GM12872 (cell line): Measurements from ENCODE around the gene CRTAC1.

Source experiments
- TF ChIP-seq, protein P1 (sequence below): IDR thresholded peaks from 3 replicates; pipeline ENCODE4 v1.5.1; 2011; ENCODE audit warnings: low read depth, mild to moderate bottlenecking, low read length, moderate library complexity; ENCODE audit not compliant: insufficient read depth

The CRTAC1 gene

GRCh38 chr10:97896756-97897358 is 133.6 kb downstream of the CRTAC1 start:
- TF ChIP-seq, protein P1, sequence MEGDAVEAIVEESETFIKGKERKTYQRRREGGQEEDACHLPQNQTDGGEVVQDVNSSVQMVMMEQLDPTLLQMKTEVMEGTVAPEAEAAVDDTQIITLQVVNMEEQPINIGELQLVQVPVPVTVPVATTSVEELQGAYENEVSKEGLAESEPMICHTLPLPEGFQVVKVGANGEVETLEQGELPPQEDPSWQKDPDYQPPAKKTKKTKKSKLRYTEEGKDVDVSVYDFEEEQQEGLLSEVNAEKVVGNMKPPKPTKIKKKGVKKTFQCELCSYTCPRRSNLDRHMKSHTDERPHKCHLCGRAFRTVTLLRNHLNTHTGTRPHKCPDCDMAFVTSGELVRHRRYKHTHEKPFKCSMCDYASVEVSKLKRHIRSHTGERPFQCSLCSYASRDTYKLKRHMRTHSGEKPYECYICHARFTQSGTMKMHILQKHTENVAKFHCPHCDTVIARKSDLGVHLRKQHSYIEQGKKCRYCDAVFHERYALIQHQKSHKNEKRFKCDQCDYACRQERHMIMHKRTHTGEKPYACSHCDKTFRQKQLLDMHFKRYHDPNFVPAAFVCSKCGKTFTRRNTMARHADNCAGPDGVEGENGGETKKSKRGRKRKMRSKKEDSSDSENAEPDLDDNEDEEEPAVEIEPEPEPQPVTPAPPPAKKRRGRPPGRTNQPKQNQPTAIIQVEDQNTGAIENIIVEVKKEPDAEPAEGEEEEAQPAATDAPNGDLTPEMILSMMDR: no peak

GRCh38 chr10:97895915-97896314 is 134.5 kb downstream of the CRTAC1 start:
- TF ChIP-seq, protein P1: no peak

DNA sequence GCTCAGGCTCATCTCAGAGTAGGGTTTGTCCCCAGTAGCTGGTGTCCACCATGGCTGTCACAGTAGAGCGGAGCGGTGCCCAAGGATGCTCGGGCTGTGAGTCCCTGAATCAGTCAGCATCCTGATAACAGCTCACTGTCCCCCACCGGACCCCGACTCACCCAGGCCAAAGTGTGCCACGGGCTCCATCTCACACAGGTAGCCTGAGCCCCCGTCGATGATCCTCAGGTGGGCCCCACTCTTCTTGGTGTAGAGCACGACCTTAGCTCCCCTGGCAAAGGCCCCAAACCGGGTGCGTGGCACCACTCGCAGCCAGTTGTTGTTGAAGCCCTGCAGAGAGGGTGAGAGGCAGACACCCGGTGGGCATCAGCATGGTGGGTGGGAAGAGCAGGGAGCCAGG is 135.3 kb downstream of the CRTAC1 start:
- TF ChIP-seq, protein P1: no peak

GRCh38 chr10:97894092-97894491 is 136.3 kb downstream of the CRTAC1 start:
- TF ChIP-seq, protein P1: no peak

DNA sequence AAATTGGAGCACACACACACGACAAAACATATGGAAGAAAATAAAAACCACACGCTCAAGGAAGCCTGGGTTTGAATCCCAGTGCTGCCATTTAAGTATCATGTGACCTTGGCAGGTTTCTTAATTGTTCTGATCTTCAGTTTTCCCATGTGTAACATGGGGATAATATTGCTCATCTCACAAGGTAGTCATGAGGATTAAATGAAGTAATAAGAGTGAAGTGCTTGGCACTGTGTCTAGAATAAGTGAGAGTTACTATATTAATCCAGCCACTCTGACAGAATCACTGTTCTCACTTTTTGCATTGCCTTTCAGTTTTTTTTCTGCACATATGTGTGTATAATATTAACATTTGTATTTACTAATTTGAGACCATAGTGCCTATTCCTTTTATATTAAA is 137.5 kb downstream of the CRTAC1 start:
- TF ChIP-seq, protein P1: no peak

- TF ChIP-seq, protein P1: no peak
These were observed 137.9 kb downstream of the CRTAC1 start for GRCh38 chr10:97892506-97892905.

- TF ChIP-seq, protein P1: no peak
These were observed 138.8 kb downstream of the CRTAC1 start for GRCh38 chr10:97891497-97892167.
